ENCODE measurements around the gene ZACN.

DNA sequence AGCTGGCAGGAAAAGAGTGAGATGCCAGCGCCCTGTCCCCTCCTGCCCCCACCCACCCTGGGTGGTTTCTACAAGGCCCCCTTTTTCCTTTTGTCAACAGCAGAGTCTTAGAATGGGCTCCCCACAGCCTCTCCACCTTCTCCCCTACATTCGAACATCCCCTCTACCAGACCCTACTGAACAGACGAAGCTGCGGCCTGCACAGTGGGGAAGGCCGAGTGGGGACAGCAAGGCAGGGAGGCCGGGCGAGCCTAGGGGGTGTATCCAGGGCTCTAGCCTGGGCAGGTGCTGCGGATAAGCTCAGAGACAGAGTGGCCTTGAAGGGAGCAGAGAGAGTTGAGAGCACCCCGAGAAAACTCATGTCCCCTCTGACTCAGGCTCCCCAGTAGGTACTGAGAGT lies 7.4 kb downstream of the ZACN start:
- TF ChIP-seq, protein P1, sequence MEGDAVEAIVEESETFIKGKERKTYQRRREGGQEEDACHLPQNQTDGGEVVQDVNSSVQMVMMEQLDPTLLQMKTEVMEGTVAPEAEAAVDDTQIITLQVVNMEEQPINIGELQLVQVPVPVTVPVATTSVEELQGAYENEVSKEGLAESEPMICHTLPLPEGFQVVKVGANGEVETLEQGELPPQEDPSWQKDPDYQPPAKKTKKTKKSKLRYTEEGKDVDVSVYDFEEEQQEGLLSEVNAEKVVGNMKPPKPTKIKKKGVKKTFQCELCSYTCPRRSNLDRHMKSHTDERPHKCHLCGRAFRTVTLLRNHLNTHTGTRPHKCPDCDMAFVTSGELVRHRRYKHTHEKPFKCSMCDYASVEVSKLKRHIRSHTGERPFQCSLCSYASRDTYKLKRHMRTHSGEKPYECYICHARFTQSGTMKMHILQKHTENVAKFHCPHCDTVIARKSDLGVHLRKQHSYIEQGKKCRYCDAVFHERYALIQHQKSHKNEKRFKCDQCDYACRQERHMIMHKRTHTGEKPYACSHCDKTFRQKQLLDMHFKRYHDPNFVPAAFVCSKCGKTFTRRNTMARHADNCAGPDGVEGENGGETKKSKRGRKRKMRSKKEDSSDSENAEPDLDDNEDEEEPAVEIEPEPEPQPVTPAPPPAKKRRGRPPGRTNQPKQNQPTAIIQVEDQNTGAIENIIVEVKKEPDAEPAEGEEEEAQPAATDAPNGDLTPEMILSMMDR (IDR thresholded peaks at IDR 0.05; ENCODE audit: insufficient read depth, low read length, poor library complexity, severe bottlenecking) = no peak
- no peak for TF ChIP-seq EZH2phosphoT487 (conservative IDR thresholded peaks at IDR 0.05; ENCODE audit: low read length)
